NCI-H2029 (cell line): ENCODE data around the gene PCARE.
"Not testable (repeated sequence)": the region's sequence is repeated elsewhere in the genome, so short reads cannot be mapped to it uniquely, and the experiment has no call there.

Source experiments
- DNase-seq: peaks from one replicate; lab custom pipeline; 2025; lab: John Stamatoyannopoulos, UW

The PCARE gene

DNA sequence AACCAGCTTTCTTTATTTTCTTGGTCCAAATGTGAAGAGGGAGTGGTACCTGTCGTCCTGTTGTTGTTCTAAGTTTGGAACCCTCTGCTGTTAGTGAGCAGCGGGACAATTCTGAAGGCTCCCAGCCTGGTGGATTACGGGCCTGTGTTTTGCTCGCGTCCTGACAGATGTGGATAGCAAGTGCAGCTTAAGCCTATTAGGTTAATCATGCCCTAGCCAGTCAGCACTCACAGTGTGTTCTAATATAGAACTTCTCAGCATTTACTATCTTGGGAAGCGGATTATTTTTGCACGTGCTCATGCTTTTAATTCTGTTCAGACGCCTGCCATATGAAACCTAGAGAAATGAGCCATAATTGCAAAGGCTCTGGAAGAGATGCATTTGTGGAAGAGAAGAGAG is at the start of gene PCARE:
Gene PCARE, minus strand, starts transcription at position 113 of the 400 bp plus-strand sequence. CDS start 262 bp downstream, outside the sequence.
- DNase-seq, result no peak

DNA sequence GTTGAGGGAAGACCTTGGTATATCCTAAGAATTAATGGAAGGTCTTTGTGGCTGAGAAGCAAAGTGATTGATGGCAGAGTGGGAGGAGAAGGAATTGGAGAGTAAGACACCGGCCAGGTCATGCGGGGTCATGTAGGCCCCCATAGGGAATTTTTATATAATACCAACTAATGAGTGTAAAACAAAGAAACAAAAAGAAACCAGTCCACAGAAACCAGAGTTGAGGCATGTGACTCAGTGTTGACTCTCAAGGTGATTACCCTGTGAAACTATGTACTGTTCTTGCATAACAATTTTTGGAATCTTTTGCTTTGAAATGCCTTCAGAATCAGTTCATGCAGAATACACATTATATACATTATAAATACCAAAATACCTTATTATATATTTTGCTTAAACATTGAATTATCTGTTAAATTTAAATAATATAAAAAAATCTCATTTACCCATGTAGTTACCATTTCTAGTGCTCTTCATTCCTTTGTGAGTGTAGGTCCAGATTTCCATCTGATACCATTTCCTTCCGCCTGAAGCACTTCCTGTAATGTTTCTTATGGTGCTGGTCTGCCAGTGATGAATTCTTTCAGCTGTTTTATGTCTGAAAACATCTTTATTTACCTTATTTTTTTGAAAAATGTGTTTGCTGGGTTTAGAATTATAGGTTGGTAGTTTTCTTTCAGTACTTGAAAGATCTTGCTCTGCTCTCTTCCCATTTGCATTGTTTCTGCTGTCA is 49.5 kb upstream of the PCARE start:
- no peak for DNase-seq

DNA sequence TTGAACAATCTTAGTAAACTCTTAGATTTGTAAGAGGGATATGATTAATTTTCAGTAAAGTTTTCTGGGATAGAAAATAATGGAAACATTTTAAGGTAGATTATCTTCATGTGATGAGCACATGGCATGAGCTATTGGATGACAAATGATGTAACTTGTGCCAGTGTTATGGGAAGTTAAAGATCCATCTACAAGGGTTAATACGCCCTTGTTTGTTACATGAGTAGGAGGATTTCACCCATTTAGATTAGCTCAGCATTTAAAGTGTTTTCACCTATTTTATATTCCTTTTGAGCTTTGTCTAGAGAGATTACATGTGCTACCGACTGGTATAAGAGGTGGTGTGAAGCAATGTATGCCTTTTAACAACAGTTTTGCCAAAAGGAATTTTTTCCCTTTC is 46.5 kb upstream of the PCARE start:
- no peak for DNase-seq

DNA sequence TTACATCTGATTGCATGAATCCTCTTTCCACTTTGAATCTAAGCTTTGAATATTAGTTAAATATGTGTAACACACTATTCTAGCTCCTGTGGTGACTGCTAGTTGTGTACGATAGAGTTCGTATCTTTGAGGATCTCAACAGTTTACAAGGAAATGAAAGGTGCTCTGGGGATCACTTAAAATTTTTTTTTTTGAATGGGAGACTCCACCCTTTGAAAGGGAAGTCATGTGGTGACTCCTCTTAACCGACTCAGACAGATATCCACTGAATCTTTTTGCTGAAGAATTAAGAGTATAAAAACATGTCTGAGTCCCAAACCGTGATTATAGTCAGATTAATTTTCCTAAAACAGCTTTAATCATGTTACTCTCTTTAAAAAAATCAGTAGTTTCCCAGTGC is 44.9 kb upstream of the PCARE start:
- DNase-seq, result no peak

DNA sequence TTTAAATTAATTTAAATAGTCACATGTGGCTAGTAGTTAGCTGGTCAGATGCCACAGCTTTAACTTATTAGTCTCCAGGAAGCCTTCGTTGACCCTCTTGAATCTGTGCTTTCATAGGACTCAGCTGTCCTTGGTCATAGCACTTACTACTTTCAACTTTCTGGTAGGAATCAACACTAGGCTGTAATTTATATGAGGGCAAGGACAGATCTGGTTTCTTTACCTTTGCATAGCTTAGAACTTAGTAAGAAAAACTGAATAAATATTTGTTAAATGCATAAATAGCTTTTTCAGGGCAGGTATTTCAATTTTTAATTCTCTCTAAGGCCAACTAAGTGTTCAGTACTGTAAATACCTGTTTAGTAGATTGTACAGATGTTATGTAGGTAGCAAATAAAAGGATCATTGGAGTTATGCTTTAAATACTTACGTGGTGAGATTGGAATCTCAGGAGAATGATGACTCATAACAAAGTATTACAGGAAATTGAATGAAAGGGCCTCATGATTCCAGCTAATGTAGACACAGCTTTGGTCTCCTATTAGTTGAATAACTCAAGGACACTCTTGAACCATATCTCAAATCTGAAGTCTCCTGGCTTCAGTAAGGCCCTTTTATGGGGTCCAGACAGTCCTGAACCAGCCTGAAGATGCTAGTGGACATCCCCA is 43.4 kb upstream of the PCARE start:
- no peak for DNase-seq

DNA sequence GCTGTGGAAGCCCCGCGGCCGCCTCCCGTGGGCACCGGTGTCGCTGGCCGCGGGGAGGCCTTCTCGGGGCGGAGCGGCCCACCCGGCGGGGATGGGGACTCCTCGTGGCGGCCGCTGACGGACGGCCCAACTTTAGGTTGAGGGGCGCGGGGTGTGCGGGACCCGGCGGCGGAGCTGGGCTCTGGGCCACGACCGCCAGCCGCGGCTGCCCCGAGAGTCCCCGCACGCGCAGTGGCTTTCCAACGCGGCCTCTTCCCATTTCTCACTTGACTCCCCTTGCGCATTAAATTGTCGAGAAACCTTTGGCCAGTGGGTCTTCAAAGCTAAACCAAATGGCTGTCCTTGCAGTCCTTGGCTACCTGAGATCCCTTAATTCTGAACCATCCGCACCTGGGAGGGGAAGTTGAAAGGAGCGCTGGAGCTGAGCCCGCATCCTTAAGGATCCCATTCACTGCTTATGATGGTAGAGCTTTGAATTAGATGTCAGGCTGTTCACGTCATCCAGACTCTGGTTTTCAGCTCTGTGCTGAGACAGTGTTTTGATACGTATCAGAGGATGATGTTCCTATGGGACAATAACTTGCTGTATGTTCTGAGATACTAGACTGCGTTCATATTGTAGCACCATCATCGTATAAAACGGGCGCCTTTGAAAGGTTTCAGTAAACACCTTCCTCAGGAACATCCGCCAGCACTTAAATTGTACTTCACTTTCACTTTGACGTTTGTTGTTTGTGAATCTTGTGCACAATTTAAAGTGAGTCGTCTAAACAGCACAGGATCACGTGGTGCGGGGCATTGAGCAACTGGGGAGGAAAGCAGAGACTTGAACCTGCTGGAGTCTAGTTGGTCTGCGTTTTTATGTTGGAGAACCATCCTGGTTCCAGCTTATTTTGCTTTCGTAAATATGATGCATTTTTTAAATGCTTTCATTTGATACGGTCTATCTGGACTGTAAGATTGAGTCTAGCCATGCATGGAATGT is 41.8 kb upstream of the PCARE start:
- no peak for DNase-seq

DNA sequence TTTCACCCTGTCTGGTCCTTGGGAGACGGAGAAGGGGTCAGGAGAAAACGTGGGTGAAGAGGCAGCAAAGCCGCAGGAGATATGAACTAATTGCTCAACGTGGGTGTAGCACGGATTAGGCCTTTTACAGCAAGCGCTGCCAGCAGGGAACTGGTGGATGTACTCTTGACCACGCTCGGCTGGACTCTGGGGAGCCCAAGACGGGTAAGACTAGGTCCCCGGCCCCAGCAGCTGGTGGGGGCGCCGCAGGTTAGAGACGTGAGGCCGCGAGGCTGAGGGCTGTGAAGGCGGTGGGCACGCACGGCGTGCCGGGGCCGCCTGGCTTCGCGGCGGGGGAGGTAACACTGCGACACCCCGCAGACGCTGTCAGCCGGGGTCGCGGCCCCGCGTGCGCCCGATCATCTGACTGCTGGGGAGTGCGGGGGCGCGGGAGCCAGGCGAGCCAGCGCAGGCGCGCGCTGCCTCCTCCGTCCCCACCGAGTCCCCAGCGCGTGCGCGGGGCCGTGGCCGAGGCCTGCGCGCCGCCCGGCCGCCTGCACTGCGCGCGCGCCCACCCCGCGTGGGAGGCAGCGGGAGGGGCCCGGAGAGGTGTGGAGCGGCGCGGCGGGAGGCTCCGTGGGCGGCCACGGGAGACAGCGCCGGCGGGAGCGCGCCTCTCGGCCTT is 40.8 kb upstream of the PCARE start, which contains the start of gene CLIP4:
Gene CLIP4, plus strand, starts transcription at position 470 of the 664 bp plus-strand sequence. CDS start 5,974 bp downstream, outside the sequence.
- DNase-seq, result no peak

DNA sequence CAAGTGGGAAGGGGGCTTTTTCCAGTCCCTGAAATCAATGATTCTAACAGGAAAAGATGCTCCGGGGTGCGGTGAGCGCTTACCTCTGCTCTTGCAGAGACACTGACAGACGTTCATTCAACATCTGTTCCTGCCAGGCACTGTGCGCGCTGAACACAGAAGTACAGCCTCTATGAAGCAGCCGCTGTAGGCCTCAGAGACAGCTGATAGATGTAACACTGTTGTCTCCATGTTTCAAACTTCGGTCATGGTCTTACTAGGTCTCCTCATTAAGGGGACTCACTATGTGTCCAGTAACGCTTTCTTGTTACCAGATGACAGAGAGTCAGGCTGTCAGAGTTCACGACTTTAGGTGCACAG is 40.2 kb upstream of the PCARE start:
- DNase-seq, result no peak

DNA sequence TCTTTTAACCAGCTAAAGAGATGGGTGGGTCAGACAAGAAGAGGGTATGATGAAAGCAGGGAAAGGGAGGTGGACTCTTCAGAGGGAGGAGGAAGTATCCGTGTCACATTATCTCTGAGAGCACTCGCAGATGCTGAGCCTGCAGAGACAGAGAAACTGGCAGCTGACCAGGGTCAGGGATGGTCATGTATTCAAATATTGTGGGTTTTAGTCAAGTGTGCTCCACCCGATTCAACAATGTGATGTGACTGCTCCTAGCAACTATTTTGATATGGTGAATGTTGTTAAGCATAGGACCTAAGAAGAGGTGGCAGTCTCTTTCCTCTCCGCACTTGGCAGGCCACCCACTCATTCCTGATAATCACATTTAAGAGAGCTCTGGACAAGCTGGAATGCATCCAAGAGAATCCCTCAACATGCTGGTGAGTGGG is 39.6 kb upstream of the PCARE start:
- peak; percentile 93 for DNase-seq

DNA sequence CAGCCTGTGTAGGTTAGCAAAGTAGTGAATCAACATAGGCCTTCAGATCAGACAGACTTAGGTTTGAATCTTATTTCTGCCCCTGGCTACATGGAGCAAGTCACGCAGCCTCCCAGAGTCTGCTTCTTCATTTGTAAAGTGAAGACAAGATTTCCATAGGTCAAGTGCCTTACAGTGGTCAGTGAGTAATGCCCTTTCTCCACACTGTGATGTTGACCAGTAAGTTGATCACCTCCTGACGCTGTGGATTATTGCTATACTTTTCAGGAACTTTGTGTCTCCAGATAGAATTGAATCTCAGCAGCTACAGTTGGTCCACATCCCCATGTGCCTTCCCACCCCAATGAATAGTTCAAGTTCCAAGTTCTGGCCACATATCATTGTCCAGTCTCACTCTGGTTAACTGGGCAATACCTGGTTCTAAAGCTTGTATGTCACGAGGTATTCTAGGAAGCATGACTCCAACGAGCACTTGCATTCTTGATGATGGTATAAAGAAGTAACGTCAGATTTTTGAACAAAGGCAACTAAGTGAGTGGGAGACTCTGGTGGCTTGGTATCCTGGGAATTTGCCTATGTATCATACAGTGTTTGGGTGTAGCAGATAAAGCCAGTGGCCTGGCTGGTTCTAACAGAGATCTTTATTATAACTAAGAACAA is 38.8 kb upstream of the PCARE start:
- no peak for DNase-seq

DNA sequence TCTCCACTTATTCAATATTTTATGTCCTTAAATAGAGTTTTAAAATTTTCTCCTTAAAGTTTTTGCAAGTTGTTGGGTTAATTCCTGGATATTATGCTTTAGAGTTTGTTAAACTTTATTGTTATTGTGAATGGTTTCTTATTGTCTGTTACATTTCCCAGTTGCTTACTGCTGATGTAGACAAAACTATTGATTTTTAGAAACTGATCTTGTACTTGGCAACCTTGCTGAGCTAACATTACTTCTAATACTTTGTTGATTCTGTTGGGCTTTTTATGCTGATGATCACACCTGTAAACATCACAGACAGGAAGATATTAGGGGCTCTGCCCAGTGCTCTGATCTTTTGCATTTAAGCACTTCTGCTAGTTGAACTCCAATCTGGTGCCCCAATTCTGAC is 38.1 kb upstream of the PCARE start:
- no peak for DNase-seq

DNA sequence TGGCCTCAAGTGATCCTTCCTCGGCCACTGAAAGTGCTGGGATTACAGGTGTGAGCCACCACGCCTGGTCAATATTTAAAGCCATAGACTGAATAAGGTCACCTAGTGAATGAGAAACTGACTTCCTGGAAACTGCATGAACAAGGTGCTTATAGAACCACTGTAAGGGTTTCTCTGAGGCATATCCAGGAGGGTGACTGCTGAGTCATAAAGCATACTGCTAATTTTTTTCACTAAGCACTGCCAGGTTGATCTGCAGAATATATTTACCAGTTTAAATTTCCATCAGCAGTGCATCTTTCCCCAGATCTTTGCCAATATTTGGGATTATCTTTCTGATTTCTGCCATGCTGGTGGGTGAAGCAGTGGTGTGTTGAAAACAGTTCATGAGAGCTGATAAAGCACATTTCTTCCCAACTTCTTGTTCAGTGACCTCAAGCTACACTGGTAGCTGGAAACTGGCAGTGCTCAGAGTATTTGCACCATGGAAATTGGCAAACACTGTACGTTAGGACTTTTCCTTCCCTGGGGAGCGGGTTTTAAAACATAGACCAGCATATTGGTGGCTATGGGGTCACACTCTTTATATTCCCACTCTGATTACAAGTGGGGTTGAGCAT is 36.7 kb upstream of the PCARE start:
- DNase-seq, result no peak

DNA sequence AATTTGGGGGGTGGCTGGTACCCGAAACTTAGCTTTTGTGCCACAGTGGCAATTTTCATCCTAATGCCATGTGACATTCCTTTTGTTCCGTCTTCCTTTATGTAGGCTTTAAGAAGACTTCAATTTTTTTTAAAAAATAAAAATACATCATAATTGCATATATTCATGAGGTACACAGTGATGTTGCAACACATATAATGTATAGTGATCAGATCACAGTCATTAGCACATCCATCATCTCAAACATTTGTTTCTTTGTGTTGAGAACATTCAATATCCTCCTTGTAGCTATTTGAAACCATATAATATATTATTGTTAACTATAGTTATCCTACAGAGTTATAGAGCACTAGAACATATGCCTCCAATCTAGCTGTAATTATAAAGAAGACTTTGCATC is 34.9 kb upstream of the PCARE start:
- DNase-seq, result no peak

DNA sequence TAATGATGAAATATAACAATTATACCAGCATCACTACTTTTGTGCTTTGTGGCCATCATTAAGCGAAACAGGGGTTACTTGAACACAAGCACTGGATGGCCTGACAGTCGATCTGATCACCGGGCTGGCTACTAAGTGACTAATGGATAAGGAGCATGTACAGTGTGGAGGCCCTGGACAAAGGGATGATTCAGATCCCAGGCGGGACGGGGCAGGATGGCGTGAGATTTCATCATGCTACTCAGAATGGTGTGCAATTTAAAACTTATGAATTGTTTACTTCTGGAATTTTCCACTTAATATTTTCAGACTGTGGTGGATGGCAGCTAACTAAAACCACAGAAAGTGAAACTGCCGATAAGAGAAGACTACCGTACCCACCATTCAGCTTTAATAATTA is 33.9 kb upstream of the PCARE start:
- no peak for DNase-seq

DNA sequence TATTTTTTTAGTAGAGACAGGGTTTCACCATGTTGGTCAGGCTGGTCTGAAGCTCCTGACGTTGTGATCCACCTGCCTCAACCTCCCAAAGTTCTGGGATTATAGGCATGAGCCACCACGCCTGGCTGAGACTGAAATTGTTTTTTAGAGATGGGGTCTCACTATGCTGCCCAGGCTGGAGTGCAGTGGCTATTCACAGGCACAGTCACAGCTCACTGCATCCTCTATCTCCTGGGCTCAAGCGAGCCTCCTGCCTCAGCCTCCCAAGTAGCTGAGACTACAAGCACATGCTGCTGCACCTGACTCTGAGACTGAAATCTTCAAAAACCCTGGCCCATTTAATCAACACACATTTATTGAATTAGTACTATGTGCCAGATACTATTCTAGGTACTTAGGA is 33.2 kb upstream of the PCARE start:
- not testable (repeated sequence) for DNase-seq

DNA sequence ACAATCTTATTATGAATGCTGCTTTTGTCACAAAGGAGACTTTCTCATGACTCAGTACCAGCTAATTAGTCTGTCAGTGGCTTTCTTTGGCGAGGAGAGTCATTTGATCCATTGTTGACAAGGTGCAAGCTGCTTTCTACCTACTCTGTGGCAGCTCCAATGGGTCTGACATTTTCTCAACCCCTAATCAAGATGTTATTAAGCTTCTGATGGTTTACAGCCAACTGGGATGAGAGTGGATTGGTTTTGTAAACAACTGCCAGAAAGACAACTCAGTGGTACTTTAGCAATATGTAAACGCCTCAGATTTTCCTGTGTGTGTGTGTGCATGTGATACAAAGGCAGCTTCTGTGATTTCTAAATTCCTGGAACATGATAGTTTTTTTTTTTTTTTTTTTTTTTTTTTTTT is 32.7 kb upstream of the PCARE start:
- DNase-seq, result no peak

DNA sequence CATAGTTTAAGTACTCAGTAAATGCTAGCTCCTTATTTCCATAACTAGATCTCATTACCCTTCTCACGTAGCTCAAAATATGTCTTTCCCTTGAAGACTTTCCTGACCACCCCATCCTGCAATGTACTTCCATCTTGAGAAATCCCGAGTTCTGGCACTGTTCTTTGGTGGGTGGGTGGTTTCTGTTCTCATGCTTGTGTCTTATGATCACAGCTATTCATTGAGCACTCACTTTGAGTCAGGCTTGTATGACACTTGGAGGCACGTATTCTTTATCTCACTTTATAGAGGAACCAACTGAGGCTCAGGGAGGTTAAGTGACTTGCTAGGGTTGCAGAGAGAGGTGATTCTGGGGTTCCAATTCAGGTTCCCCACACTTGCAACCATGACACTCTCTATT is 31.9 kb upstream of the PCARE start:
- no peak for DNase-seq

DNA sequence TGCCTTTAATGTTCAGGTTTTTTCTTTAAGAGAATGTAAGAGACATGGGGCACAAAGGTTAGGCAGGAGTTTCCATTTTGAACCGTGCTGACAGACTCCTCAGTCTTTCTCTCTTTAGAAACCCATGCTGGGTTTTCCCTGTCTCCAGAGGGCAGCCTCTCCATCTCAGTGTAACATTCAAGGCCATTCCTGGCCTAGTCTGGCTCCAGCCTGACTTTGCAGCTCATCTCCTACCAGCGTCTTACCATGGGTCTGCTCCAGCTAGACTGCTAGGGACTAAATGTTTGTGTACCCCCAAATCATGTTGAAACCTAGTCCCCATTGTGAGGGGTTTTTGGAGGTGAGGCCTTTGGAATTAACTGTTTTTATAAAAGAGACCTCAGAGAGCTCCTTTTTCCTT is 31.1 kb upstream of the PCARE start:
- DNase-seq, result no peak

DNA sequence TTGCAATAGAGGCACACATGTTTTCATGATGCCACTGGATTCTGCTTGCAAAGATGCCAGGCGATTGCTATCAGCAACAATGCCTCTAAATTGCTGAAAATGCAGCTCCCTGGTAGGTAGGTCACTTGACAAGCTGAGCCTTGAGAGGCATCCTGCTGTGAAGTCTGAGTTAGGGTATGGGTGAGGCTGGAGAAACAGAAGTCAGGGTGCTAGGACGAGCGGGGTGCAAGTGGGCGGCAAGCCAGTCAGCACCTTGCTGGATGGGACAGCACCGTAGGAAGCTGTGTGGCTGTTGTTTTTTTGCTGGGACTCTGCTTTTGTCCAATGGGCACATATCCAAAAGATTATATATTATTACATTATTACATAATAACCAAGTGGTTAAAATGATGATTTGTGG is 30.4 kb upstream of the PCARE start:
- DNase-seq, result no peak

DNA sequence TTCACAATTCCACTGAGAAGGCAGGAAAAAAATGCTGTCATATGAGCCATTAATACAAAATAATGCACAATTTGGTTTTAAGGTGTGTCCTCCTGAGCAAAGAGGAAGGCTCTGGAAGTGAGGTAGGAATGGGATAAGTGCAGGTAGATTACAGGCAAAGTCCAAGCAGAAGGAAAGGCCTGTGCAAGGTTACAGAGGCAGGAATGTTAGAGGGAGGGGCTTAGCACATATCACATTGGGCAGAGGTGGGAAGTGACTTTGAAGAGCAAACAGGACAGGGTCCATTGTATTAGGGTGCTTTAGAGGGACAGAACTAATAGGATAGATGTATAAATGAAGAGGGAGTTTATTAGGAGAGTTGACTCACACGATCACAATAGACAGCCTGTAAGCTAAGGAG is 26.2 kb upstream of the PCARE start:
- no peak for DNase-seq

DNA sequence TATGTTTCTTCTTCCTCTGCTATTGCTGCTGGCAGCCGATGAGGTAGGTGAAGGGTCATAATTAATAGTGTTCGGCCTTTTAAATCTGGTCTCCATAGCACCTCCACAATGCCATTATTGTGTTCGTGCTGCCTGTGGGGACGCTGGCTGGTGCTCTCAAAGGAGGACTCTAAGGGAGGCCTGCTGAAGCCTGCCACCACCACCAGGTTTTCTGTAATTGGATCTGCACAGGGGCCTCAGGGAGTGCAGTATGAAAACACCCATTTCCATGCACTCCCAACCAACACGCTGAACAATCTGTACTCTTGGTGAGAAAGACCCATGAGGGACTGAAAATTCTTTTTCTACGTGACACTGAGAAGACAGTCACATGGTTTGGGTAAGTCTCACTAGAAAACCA is 23.2 kb upstream of the PCARE start:
- no peak for DNase-seq
